Fibroblast of skin of abdomen (primary cell): ENCODE data around the gene PCDH18.

Experiments used
- DNase-seq: peaks from one replicate; pipeline ENCODE4 v3.0.0-alpha.2; 2013

PCDH18 gene

DNA sequence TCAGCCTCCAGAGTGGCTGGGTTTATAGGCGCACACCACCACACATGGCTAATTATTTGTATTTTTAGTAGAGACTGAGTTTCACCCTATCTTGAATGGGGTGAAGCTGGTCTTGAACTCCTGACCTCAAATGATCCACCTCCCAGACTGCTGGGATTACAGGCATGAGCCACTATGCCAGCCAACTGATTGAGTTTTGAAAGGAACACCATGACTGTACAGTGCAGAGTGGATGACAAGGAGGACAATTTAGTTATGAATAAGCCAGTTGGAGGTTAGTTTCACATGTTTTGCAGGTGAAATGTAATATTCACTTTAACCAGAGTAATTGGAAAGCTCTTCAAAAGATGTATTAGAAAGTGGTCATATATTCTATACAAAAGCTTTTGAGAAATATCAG lies 60.8 kb downstream of the PCDH18 start:
- no peak for DNase-seq

GRCh38 chr4:137470806-137471205 lies 61.5 kb downstream of the PCDH18 start:
- DNase-seq, result no peak
